HUES48 (cell line): ENCODE results near the gene STXBP6.
"Not testable (repeated sequence)": the region's sequence is repeated elsewhere in the genome, so short reads cannot be mapped to it uniquely, and the experiment has no call there.

Experiments used
- H3K27ac ChIP-seq: one replicate; pipeline ENCODE4 v1.7.0; 2013; ENCODE audit warnings: low read depth, low read length, inconsistent platforms
- H3K27me3 ChIP-seq: 2 replicates; pipeline ENCODE4 v1.6.1; 2013; ENCODE audit warnings: mild to moderate bottlenecking, low read length; ENCODE audit not compliant: control insufficient read depth, insufficient read depth
- H3K36me3 ChIP-seq: 2 replicates; pipeline ENCODE4 v1.6.1; 2013; ENCODE audit warnings: low read length; ENCODE audit not compliant: control insufficient read depth, insufficient read depth
- H3K4me1 ChIP-seq: 2 replicates; pipeline ENCODE4 v1.6.1; 2013; ENCODE audit warnings: mild to moderate bottlenecking, low read length; ENCODE audit not compliant: control insufficient read depth, insufficient read depth
- H3K4me3 ChIP-seq: 2 replicates; pipeline ENCODE4 v1.5.1; 2013; ENCODE audit warnings: mild to moderate bottlenecking, low read depth, low read length
- H3K9ac ChIP-seq: 2 replicates; pipeline ENCODE4 v1.6.1; 2013; ENCODE audit warnings: mild to moderate bottlenecking, low read depth, low read length, moderate library complexity
- H3K9me3 ChIP-seq: 2 replicates; pipeline ENCODE4 v1.6.1; 2013; ENCODE audit warnings: low read length; ENCODE audit not compliant: control insufficient read depth, insufficient read depth

The STXBP6 gene

GRCh38 chr14:24808412-24808811 is 241.5 kb downstream of the STXBP6 start:
- H3K27me3 ChIP-seq: no peaks in the 10 kb centered on the region
- peaks cover 21% of the 10 kb centered on the region for H3K4me1 ChIP-seq
- H3K9me3 ChIP-seq: no peaks in the 10 kb centered on the region
- no peak overlapping the region for H3K9ac ChIP-seq
- no peak overlapping the region for H3K4me3 ChIP-seq
- H3K36me3 ChIP-seq: no peaks in the 10 kb centered on the region
- H3K27ac ChIP-seq: no peak overlapping the region

- H3K27ac ChIP-seq: no peak overlapping the region
- H3K4me1 ChIP-seq: peaks cover 9% of the 10 kb centered on the region
- H3K9me3 ChIP-seq: no peaks in the 10 kb centered on the region
- no peak overlapping the region for H3K9ac ChIP-seq
- no peaks in the 10 kb centered on the region for H3K36me3 ChIP-seq
- no peak overlapping the region for H3K4me3 ChIP-seq
- H3K27me3 ChIP-seq: no peaks in the 10 kb centered on the region
These were observed 243.8 kb downstream of the STXBP6 start for GRCh38 chr14:24806061-24806678.

- Histone ChIP-seq H3K4me3 (no peak overlapping the region), H3K27me3 (no peaks in the 10 kb centered on the region), H3K36me3 (no peaks in the 10 kb centered on the region), H3K9ac (no peak overlapping the region), H3K9me3 (no peaks in the 10 kb centered on the region), H3K27ac (no peak overlapping the region), H3K4me1 (peaks cover 9% of the 10 kb centered on the region)
These were observed 245.3 kb downstream of the STXBP6 start for GRCh38 chr14:24804552-24805212.

GRCh38 chr14:24803933-24804494 is 245.9 kb downstream of the STXBP6 start:
- no peak overlapping the region for H3K4me3 ChIP-seq
- no peaks in the 10 kb centered on the region for H3K27me3 ChIP-seq
- H3K9me3 ChIP-seq: no peaks in the 10 kb centered on the region
- no peaks in the 10 kb centered on the region for H3K36me3 ChIP-seq
- H3K9ac ChIP-seq: no peak overlapping the region
- peaks cover 9% of the 10 kb centered on the region for H3K4me1 ChIP-seq
- H3K27ac ChIP-seq: no peak overlapping the region

GRCh38 chr14:24803426-24803825 is 246.5 kb downstream of the STXBP6 start:
- not testable (repeated sequence) for H3K9ac ChIP-seq, H3K27me3 ChIP-seq, H3K4me3 ChIP-seq, H3K36me3 ChIP-seq, H3K27ac ChIP-seq, H3K9me3 ChIP-seq, H3K4me1 ChIP-seq

GRCh38 chr14:24802236-24802635 is 247.7 kb downstream of the STXBP6 start:
- no peak overlapping the region for H3K9ac ChIP-seq
- no peak overlapping the region for H3K4me3 ChIP-seq
- H3K9me3 ChIP-seq: no peaks in the 10 kb centered on the region
- peaks cover 9% of the 10 kb centered on the region for H3K4me1 ChIP-seq
- H3K36me3 ChIP-seq: no peaks in the 10 kb centered on the region
- H3K27ac ChIP-seq: no peak overlapping the region
- no peaks in the 10 kb centered on the region for H3K27me3 ChIP-seq

- H3K36me3 ChIP-seq: no peaks in the 10 kb centered on the region
- H3K9me3 ChIP-seq: no peaks in the 10 kb centered on the region
- H3K27me3 ChIP-seq: no peaks in the 10 kb centered on the region
- no peak overlapping the region for H3K27ac ChIP-seq
- 0 out of 2 replicates have a peak, but pooled peaks cover 2% of the 10 kb centered on the region for H3K4me1 ChIP-seq
- no peak overlapping the region for H3K4me3 ChIP-seq
- H3K9ac ChIP-seq: no peak overlapping the region
These were observed 248.9 kb downstream of the STXBP6 start for GRCh38 chr14:24801024-24801423.

- no peak overlapping the region for H3K27ac ChIP-seq
- no peak overlapping the region for H3K4me3 ChIP-seq
- H3K27me3 ChIP-seq: no peaks in the 10 kb centered on the region
- H3K36me3 ChIP-seq: no peaks in the 10 kb centered on the region
- H3K9me3 ChIP-seq: no peaks in the 10 kb centered on the region
- H3K4me1 ChIP-seq: no peaks in the 10 kb centered on the region
- H3K9ac ChIP-seq: no peak overlapping the region
These were observed 251.0 kb downstream of the STXBP6 start for GRCh38 chr14:24798911-24799462.

- no peak overlapping the region for H3K9ac ChIP-seq
- no peak overlapping the region for H3K27ac ChIP-seq
- no peak overlapping the region for H3K4me3 ChIP-seq
- no peaks in the 10 kb centered on the region for H3K36me3 ChIP-seq
- H3K27me3 ChIP-seq: no peaks in the 10 kb centered on the region
- no peaks in the 10 kb centered on the region for H3K9me3 ChIP-seq
- H3K4me1 ChIP-seq: no peaks in the 10 kb centered on the region
These were observed 254.5 kb downstream of the STXBP6 start for GRCh38 chr14:24795406-24795805.

GRCh38 chr14:24794644-24795305 is 255.2 kb downstream of the STXBP6 start:
- H3K4me1 ChIP-seq: no peaks in the 10 kb centered on the region
- no peak overlapping the region for H3K4me3 ChIP-seq
- H3K27me3 ChIP-seq: no peaks in the 10 kb centered on the region
- H3K36me3 ChIP-seq: no peaks in the 10 kb centered on the region
- no peak overlapping the region for H3K9ac ChIP-seq
- no peaks in the 10 kb centered on the region for H3K9me3 ChIP-seq
- no peak overlapping the region for H3K27ac ChIP-seq

- H3K4me3 ChIP-seq: no peak overlapping the region
- H3K9me3 ChIP-seq: no peaks in the 10 kb centered on the region
- no peaks in the 10 kb centered on the region for H3K36me3 ChIP-seq
- no peak overlapping the region for H3K9ac ChIP-seq
- H3K4me1 ChIP-seq: no peaks in the 10 kb centered on the region
- H3K27ac ChIP-seq: no peak overlapping the region
- no peaks in the 10 kb centered on the region for H3K27me3 ChIP-seq
These were observed 259.8 kb downstream of the STXBP6 start for GRCh38 chr14:24790196-24790595.
